Stimulated activated CD4-positive, alpha-beta T cell treated with anti-CD3 and anti-CD28 coated beads, Interleukin-12 subunit alpha, Interleukin-12 subunit beta, amount 100 ng/mL, for 24 hours (primary cell): ENCODE data around the gene PDLIM7.
"Not testable (repeated sequence)": the region's sequence is repeated elsewhere in the genome, so short reads cannot be mapped to it uniquely, and the experiment has no call there.

ENCODE experiments used
- DNase-seq, 2 experiments: peaks; one replicate each; pipeline ENCODE4 v3.0.0-alpha.2; 2020; ENCODE audit warnings: low read depth in 2 of 2

PDLIM7 gene, protein sequence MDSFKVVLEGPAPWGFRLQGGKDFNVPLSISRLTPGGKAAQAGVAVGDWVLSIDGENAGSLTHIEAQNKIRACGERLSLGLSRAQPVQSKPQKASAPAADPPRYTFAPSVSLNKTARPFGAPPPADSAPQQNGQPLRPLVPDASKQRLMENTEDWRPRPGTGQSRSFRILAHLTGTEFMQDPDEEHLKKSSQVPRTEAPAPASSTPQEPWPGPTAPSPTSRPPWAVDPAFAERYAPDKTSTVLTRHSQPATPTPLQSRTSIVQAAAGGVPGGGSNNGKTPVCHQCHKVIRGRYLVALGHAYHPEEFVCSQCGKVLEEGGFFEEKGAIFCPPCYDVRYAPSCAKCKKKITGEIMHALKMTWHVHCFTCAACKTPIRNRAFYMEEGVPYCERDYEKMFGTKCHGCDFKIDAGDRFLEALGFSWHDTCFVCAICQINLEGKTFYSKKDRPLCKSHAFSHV

DNA sequence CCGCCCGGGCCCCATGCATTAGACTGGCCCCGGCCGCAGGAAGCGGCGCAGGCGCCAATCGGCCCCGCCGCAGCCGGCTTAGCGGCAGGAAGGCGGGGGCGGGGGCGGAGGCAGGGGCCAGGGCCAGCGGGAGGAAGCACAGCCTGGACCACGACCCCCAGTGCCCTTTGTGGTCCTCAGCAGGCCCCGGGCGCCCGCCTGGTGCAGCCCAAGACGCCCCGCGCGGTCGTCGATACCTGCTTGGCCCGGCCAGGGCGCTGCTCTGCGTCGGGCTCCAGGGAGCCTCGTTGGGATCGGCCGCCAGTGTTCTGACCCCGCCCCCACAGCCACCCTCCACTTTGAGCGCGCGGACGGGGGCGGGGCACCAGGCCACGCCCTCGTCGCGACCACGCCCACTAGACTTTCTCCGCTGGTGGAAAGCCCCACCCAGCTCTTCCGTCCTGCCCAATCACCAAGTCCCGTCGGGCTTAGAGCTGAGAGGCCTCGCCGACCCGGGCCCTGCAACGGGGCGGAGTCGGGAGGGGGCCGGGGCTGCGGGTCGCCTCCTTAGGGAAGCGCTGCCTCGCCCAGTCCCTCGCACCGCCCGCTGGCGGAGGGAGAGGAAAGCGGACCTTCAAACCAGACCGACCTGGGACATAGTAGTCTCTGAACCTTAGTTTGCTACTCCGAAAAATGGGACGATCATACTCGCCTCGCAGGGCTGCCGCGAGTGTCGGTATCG, at the start of gene PDLIM7:
PDLIM7 (minus strand) TSS at position 313 of the 721 bp plus-strand sequence. CDS start 1,092 bp downstream, outside the sequence.
- peak; percentile 86 to 97 for DNase-seq

DNA sequence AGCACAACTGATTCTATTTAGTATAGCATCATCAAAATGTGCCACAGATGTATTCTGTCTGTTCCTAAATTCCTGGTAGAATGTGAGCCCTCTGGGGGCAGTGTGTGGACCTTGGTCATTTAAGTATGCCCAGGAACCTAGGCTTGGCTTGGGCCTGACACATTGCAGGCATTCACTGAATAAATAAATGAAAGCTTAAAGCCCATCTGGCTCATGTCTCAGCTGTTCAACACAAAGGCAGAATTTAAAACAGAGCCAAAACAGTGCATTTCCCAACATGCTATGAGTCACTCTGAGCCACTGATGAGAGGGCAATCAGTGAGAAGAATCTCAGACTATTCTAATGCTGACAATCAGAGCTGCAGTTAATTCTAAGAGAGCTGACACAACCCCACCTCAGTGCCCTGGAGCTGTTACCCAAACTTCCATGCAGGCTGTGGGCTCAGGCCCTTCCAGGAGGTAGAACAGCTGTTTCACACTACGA, 48.9 kb upstream of the PDLIM7 start:
- no peak for DNase-seq

DNA sequence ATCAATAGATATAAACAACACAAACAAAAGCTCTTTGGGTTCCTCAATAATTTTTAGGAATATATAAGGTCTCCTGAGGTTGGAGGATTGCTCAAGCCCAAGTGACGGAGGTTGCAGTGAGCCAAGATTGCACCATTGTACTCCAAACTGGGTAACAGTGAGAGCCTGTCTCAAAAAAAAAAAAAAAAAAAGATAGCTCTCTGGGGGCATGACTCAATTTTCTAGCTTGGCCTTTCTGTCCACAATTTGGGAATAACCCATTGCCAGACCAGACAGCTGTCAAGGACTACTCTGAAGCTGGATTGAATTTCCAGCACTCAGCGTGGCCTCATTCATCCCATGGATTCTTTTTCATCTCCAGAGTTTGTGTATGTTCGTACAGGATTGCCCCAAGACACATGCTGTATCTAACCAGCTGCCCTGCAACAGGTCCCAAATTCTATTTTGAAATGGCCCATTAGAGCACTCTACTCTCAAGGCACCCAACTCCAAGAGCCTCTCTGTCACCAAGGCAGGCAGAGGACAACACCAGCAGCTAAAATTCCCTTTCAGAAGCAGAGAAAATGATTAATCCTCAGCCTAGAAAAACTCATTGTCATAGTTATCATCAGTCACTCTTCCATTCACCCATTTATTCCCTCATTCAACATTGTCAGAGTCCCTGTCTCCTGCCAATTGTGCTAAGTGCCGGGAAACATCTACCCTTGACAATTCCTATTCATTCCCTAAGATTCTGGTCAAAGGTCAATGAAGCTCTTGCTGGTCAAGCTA, 48.3 kb upstream of the PDLIM7 start:
- DNase-seq: no peak

DNA sequence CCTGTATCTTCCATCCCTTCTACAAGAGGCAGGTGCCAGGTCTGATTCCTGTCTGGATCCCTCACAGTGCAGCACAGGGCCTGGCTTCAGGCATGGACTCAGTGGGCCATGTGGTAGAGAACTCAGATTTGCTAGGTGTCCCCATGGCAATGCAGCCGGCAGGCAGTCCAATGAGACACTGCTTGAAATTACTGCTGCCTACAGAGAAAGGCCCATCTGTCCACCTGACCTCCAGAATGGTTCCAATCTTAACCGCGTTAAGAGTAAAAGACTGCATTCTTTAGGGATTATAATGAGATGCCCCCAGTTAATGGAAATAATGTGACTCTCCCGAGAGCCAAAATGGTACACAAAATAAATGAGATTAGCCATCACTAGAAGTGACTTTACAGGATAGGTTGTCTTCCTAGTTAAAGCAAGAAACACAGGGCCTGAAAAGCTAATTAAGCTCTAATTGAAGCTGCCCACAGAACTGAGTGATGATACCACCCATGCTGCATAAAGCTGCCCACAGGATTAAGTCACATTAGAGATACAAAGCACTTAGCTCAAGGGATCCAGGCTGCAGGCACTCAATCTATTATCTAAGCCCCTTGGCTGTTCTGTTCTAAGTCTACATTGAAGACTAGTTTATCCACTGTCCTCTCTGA, 45.5 kb upstream of the PDLIM7 start:
- no peak for DNase-seq

DNA sequence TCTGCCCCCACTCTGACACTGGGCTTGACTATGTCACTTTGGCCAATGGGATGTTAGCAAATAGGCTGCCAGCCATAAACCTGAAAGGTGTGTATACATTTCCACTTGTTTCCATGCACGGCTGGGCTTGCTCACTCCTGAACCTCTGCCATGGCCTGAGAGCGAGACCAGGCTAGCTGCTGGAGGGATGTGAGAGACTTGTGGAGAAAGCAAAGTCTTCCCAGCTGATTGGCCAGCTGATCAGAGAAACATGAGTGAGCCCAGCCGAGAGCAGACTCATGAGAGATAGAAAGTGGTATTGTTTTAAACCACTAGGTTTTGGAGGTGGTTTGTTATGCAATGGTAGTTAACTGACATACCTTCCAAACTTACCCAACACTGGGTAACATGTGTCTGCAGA, 43.0 kb upstream of the PDLIM7 start:
- DNase-seq: no peak

DNA sequence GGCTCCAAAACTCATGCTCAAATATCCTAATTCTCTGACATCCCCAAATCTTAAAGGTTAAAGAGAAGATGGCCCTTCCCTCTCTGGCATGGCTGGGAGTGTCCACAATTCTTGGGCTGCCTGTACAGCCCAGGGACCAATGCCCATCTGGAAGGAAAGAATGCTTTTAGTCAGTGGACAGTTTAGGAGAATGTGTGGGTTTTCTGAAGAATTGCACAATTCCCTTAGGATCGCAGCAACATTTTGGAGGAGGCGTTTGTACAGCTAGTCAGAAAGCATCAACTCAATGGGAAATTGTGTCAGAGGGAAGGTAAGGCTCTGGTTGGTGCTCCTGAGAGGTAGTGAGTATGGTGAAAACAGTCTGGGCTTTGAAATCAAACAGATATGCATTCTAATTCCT, 42.0 kb upstream of the PDLIM7 start:
- no peak for DNase-seq

DNA sequence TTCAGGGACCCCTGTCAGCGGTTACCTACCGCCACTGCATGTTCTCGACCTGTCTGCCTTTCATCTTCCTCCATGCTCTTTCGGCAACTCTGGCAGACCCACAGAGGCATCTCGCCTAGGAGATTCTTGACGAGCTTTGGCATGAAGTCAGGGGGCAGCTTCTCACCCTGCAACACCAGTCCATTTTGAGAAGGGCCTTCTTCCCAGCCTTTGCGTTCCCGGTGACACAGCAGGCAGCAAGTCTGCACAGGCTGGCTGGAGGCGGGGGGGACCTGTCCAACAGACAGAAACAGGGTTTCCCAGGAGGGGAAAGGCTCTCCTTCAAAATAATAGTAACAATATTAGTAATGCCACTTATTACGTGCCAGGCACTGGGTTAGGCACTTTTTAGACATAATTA, 41.5 kb upstream of the PDLIM7 start:
- no peak for DNase-seq

DNA sequence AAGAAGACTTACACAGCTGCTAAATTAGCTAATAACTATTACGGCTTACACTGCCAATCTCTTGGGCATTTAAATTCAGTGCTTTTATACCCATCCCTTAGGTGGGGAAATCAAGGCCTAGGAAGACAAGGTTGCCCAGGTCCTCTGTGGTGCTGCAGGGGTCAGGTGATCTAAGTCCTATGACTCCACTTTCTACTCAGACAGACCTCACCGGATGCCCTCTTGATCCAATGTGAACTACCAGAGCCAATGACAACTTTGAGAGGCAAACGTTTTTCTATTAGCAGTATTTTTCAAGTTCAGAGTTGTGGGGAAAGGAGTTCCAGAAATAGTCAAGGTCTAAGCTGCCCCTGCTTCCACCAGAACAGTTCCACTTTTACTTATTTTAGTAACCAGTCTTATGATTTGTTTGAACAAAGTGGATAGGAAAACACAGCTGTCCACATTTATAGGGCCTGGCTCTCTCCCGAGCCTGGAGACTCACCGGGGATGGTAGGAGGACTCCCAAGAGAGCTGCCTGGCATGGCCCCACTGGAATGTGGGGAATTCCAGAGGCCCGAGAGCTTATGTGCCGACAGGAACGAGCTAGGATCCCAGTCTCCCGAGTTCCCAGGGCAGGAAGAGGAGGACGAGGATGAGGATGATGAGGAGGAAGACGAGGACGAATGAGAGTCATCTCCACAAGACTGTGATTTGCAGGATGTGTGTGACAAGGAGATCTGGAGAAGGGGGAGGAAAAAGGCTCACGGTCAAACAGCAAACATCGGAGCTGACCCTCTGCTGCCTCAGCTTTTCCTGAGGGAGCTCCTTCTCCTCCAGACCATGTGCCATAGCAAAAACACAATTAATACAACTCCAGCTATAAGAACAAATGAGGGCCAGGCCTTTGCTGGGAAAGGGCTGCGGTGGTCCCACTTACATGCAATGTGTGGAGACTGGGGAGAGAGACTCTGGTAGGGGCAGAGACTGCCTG, 40.3 kb upstream of the PDLIM7 start:
- DNase-seq: no peak

DNA sequence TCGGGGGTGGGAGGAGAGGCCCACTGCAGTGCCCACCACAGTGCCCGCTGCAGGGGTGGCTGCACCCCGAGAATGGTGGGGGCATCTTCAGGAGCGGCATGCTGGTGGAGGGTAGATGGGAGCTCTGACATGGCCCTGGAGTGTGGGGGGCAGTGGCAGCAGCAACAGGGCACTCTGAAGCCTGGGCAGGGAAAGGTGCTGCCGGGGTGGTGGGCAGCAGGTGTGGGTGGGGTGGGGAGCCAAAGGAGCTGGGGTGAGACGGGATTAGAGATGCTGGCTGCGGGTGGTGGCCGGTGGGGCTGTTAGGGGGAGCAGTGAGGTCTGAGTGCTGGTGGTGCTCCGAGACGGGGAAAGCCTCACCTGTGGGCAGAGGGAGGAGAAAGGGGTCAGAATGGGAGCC, 39.0 kb upstream of the PDLIM7 start:
- DNase-seq: no peak

DNA sequence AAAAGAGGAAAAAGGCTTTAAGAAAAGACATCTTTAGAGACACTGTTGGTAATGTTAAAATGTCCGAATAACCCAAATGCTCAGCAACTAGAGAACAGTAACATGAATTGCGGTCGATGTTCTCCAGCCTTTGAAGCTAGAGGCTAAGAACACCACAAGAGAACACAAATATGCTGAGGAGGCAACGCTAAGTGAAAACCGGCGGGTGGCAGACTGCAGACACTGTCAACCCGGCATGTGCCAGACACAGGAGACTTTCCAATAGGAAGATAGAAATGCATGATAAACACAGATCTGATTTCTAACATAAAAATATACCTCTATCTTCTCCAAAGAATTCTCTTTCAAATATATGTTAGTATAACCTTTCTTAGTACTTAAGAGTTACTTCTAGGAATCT, 37.7 kb upstream of the PDLIM7 start:
- DNase-seq: no peak

DNA sequence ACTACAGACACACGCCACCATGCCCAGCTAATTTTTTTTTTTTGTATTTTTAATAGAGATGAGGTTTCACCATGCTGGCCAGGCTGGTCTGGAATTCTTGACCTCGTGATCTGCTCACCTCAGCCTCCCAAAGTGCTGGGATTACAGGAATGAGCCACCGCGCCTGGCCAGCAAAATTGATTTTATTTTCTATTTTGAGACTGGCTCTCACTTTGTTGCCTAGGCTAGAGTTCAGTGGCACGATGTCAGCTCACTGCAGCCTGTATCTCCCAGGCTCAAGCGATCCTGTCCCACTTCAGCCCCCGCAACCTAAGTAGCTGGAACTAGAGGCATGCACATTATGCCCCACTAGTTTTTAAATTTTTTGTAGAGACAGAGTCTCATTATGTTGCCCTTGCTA, 37.0 kb upstream of the PDLIM7 start:
- not testable (repeated sequence) for DNase-seq

DNA sequence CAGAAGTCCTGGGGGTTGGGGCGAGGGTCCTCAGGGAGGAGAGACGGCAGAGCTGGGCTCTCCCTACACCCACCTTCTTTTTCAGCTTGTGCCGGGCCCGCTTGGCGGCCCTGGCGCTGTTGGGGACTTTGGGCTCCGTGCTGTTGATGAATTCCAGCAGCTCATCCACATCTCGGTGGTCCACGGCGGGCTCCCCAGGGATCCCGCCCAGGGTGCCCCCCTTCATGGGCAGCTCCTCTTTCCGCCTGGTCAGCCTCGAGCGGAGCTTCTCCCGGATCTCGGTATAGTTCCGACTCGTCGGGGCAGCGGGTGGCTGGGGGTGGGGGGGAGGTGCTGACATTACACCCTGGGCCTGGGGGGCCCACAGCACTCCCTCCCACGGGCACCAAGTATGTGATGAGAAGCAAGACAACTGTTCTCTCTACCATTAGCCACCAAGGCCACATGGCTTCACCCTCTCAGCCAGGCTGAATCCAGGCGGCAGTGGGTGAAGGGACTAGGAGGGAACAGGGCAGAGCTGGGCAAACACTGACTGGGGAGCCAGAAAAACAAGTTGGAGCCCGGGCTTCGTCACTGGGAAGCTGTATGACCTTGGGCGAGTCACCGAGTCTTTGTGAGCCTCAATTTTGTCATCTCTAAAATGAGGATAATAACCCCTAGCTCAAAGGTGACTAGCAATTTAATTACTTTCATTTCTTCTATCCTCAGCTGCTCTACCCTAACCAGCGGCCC, 34.0 kb upstream of the PDLIM7 start:
- no peak for DNase-seq

DNA sequence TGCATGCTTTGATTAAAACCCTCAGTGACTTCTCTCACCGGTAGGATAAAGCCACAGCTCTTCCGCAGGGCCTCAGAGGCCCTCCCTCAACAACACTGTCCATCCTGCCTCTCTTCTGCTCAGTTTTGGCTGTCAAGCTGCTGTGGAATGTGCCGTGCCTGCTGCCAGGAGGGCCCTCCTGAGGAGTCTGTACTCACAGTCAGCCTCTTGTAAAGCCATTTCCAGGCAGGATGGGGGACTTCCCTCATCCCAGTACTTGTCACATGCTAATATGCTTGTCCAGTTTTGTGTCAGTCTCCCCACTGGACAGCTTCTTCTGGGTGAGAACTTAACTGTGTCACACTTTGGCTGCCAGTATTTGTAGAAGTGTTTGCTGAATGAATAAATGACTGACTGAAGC, 33.2 kb upstream of the PDLIM7 start:
- no peak for DNase-seq

DNA sequence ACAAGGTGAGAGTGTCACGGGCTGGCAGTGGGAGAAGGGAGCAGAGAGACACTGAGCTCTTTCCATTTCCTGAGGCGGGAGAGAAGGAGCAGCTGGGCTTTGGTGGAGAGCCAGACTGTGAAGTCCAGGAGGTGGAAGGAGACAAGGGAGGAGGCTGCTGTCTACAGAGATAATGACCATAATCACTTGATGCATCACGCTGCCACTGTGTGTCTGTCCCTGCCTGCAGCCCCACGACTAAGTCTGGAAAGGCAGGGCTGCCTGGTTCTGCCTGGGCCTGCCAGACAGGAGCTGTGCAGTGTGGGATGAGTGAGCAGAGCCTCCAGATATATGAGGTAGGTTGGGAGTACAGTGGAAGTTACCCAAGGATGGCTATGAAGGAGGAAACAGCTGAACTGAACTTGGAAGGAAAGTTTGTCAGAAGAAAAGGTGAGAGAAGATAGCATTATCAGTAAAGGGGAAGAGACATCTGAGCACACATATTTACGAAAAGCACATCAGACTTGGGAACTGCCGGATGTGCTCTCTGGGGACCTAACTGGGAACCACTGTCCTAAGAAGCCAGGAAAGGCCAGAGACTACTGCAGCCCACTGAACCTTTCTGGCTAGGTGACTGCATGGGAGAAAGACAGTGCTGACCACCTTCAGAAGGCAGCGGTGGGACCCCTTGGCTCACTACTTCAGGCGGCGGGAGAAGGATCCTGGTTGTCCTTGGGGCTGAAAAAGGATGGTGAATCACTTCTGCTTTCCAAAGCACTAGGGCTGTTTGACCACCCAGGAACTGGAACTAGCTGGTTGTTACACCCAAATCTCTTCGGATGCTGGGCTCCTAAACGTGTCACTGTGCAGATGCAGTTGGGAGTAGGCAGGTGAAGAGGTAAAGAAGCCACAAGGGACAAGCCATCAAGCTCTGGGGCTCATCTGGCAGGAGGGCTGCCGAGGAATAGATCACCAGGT, 32.1 kb upstream of the PDLIM7 start:
- DNase-seq: no peak

DNA sequence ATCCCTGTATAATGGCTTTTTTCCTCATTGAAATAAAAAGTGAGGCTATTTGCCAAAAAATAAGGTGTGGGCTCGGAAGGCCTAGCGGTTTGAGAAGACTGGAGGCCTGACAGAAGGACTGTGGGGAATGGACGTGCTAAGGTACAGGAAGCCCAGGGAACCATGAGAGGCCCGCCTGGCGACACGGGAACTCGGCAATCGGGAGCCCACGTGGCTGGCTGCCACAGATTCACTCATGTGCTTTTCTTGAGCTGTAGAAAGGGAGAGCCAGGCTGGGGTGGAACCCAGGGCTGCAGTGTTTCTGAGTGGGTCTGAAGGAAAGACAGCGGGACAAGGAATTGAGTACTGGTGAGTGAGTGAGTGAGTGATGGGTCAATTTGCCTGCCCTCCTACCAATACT, 31.2 kb upstream of the PDLIM7 start:
- DNase-seq: no peak

DNA sequence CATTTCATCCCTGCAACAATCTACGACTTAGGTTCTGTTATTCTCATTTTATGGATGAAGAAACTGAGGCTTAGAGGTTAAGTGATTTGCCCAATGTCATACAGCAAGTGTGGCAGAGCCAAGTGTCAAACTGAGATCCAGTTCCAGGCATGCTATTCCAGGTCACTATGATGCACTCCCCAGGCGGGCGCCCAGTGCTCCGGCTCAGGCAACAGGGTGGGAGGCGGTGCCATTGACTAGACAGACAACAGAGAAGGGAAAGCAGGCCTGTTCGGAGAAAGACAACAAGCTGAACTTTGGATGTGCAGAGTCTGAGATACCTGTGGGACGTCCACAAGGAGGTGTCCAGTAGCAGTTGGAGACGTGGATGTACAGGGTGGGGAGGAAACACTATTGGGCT, 30.2 kb upstream of the PDLIM7 start:
- no peak for DNase-seq

DNA sequence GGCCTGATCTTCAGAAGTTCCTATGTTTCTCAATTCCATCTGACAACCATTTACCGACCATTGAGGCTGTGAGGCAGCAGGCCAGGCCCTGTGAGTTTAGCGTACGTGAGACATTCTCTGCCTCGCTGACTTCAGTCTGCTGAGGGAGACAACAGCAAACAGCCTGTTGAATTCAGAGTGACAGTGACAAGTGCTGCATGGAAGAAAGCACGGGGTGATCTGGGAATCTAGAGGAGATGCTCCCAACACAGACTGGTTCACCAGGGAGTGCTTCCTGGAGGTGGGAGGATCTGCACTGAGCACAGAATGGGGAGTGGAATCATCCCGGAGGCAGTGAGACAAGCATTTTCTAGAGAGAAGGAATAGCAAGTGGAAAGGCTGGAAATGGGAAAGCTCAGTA, 29.4 kb upstream of the PDLIM7 start:
- no peak for DNase-seq

DNA sequence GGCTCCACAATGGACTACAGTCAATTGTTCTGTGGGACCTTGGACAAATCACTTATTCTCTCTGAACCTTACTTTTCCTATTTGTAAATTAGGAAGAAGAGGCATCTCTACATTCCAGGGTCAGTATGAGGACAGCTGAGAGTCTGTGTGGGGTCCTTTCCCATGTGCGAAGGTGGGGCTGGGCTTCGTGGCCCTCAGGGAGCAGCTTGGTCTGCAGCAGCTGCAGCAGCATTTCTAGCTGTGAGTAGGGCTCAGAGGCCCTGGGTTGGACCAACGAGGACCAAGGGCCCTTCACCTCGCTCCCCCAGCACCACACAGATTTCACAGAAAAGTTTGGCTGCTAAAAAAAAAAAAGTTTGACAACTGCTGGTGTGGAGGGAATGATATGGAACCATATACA, 28.8 kb upstream of the PDLIM7 start:
- DNase-seq: no peak
